Mucosa of descending colon (tissue), 3 donors: ENCODE data around the gene IFI16. TPM values are rescaled to one million over a fixed set of nuclear protein-coding genes. Genes with fewer than 3 reads are reported as not detected.

Source experiments
- ATAC-seq: fragments of 200-7000 bp; cut with Tn5 transposase; one replicate; pipeline ENCODE4 v1.9.1; 2020; ENCODE audit warnings: mild to moderate bottlenecking, moderate library complexity
- DNase-seq, 3 donors: peaks; one replicate each; pipeline ENCODE4 v3.0.0-alpha.2; 2020
- H3K36me3 ChIP-seq: fragments of 200-600 bp; one replicate; pipeline ENCODE4 v1.8.0; 2021; ENCODE audit warnings: low read depth, mild to moderate bottlenecking
- H3K4me1 ChIP-seq: fragments of 200-600 bp; one replicate; pipeline ENCODE4 v1.8.0; 2021; ENCODE audit warnings: low read depth, mild to moderate bottlenecking
- H3K4me3 ChIP-seq: fragments of 200-600 bp; one replicate; pipeline ENCODE4 v1.8.0; 2021; ENCODE audit warnings: mild to moderate bottlenecking
- H3K9me3 ChIP-seq: fragments of 200-600 bp; one replicate; pipeline ENCODE4 v1.8.0; 2021; ENCODE audit warnings: mild to moderate bottlenecking
- CTCF ChIP-seq: fragments of 200-600 bp; IDR thresholded peaks from one replicate; pipeline ENCODE4 v1.8.0; 2022; ENCODE audit warnings: antibody characterized with exemption, mild to moderate bottlenecking
- intact Hi-C, 2 donors: fragments of 100-400 bp; cut with DNase I in 1 of 2; cut with micrococcal nuclease in 1 of 2; formaldehyde crosslinking; loops; one replicate each; pipeline versions ENCODE4 v1.11.0 to v1.11.1; 2022; cut with DNase I, micrococcal nuclease
- long read RNA-seq, 2 donors: library from polyadenylated mRNA; unstranded; transcript quantifications; one replicate each; pipeline ENCODE4 v2.0.0, GENCODE V29; 2019 to 2021
- total RNA-seq, 3 donors: library from RNA; stranded (reverse); fragmentation: NEBNext Ultra II Directional in 2 of 3; extraction: Animal tissue kit (Norgen Biotek cat#: 25700) in 2 of 3; gene quantifications; one replicate each; pipeline versions ENCODE4 v1.2.1 to v1.2.4, GENCODE V29; 2021 to 2023
- donor health status: DM: no; HTN: no; CAD: no; lungs with moderate emphysema.
- donor health status: DM: no; HTN: no; CAD: no.
- donor health status: DM: no; HTN: yes; CAD: no.

IFI16 gene
- 10 to 100 TPM; 14.4 to 37.9 (median 36.6) TPM for total RNA-seq
- long read RNA-seq, donor 1, partial matches to known transcripts = 4 of 14 reads
- long read RNA-seq, donor 1, other reads (novel, unspliced or antisense) = 6 of 14 reads
- long read RNA-seq, donor 2, partial matches to known transcripts = 11 of 16 reads
- long read RNA-seq, donor 2, other reads (novel, unspliced or antisense) = 5 of 16 reads

- ATAC-seq = peak; percentile 86
- intact Hi-C loops = no loop called here
- DNase-seq = peak in 1 of 3 donors; percentile 74
- Histone ChIP-seq H3K36me3 (no peaks in the 10 kb centered on the region), H3K4me3 (peak within 1 kb of the TSS; percentile 24), H3K9me3 (no peaks in the 10 kb centered on the region), H3K4me1 (peaks cover 16% of the 10 kb centered on the region)
- TF ChIP-seq CTCF = no peak
These were observed at the start of gene IFI16 for GRCh38 chr1:159009704-159010361. IFI16 (plus strand) TSS chr1:159009907; CDS start chr1:159014681, 4,774 bp downstream.

DNA sequence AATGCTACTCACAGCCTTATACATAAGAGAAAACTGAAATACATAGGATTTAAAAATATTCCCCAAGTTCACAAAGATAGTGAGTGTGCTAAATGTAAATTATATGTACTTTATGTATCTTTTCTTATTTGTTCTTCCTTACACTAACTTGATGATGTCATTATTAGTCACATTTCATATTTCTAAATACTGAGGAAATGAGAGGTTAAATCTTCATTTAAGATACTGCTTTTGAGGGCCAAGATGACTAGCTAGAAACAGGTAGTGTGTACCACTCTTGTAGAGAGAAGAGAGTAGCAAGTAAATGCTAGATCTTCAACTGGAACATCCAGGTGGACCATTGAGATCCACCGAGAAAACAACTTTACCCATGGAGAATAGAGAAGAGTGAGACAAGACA is 48.5 kb upstream of the IFI16 start:
- Histone ChIP-seq H3K4me3 (no peak overlapping the region), H3K36me3 (no peaks in the 10 kb centered on the region), H3K9me3 (no peaks in the 10 kb centered on the region), H3K4me1 (no peaks in the 10 kb centered on the region)
- DNase-seq (no peak), ATAC-seq (no peak)
- intact Hi-C loops = no loop called here
- TF ChIP-seq CTCF = no peak

DNA sequence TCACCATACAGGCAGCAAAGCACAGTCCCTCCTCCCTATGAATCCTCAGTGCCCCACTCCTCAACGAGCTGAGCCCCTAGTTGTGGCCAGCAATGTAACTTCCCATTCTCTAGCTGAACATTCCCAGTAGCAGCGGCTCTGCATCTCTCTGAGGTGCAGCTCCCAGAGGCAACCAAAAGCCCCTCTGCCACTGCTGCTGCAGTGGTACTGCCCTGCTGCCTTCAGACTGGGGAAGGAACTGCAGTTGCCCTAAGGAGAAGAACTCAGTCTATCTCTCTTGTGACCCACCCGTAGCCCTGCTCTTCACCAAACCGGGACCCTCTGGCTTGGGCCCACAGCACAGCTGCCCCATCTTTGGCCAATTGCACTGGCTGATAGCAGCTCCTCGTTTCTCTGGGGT is 46.7 kb upstream of the IFI16 start:
- no peaks in the 10 kb centered on the region for H3K4me1 ChIP-seq
- no peak for TF ChIP-seq CTCF
- H3K36me3 ChIP-seq = no peaks in the 10 kb centered on the region
- DNase-seq = no peak
- H3K9me3 ChIP-seq = no peaks in the 10 kb centered on the region
- no peak for ATAC-seq
- intact Hi-C loops = no loop called here
- H3K4me3 ChIP-seq = no peak overlapping the region

- H3K9me3 ChIP-seq = no peaks in the 10 kb centered on the region
- H3K36me3 ChIP-seq = no peaks in the 10 kb centered on the region
- no peak overlapping the region for H3K4me3 ChIP-seq
- no peak for DNase-seq
- TF ChIP-seq CTCF = no peak
- no peak for ATAC-seq
- intact Hi-C loops = no loop called here
- no peaks in the 10 kb centered on the region for H3K4me1 ChIP-seq
These were observed 40.5 kb upstream of the IFI16 start for GRCh38 chr1:158969166-158969565.

DNA sequence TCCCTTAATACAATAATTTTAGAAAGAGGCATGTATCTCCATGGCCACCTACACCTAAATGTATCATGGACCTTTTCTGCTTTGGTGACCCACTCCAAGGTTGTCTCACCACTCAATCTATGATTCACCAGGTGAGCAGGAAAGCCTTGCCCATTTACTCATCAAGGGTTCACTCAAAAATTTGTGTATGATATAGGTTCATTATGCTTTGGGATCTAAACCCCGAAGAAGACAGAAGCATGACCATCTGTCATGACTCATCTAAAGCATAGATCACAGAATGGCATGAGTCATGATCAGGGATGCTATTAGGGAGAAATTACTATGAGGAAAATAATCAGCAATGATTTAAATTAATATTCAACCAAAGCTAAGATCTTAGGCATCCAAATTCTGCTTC is 39.9 kb upstream of the IFI16 start:
- Histone ChIP-seq H3K9me3 (no peaks in the 10 kb centered on the region), H3K4me3 (no peak overlapping the region), H3K36me3 (no peaks in the 10 kb centered on the region), H3K4me1 (no peaks in the 10 kb centered on the region)
- intact Hi-C loops = no loop called here
- no peak for DNase-seq
- no peak for ATAC-seq
- TF ChIP-seq CTCF = no peak
